PFSK-1 (cell line): ENCODE measurements around the gene RAPGEF5.

Experiments used
- FOXP2 ChIP-seq: optimal IDR thresholded peaks from 2 replicates; pipeline ENCODE3; 2011; ENCODE audit warnings: borderline replicate concordance, control low read depth, inconsistent platforms; ENCODE audit not compliant: insufficient read depth; ENCODE audit errors: extremely low read length, extremely low read depth
- POLR2AphosphoS5 ChIP-seq: IDR thresholded peaks from 2 replicates; pipeline ENCODE4 v1.6.1; 2012; ENCODE audit warnings: low read depth, mild to moderate bottlenecking, control low read depth, low read length, moderate library complexity
- REST ChIP-seq, 2 experiments: IDR thresholded peaks; 2 replicates each; pipeline versions ENCODE4 v1.6.1 to v1.8.0; 2011 to 2012; ENCODE audit warnings: low read depth in 2 of 2, low read length in 2 of 2, control low read depth in 1 of 2, inconsistent platforms in 1 of 2, mild to moderate bottlenecking in 1 of 2, moderate library complexity in 1 of 2; ENCODE audit not compliant: insufficient read depth in 1 of 2
- SIN3A ChIP-seq: IDR thresholded peaks from 2 replicates; pipeline ENCODE4 v1.6.1; 2012; ENCODE audit warnings: mild to moderate bottlenecking, low read length, moderate library complexity, borderline replicate concordance; ENCODE audit not compliant: insufficient read depth
- TAF1 ChIP-seq: IDR thresholded peaks from 2 replicates; pipeline ENCODE4 v1.6.1; 2012; ENCODE audit warnings: low read length, control low read depth, borderline replicate concordance; ENCODE audit not compliant: insufficient read depth

The RAPGEF5 gene

DNA sequence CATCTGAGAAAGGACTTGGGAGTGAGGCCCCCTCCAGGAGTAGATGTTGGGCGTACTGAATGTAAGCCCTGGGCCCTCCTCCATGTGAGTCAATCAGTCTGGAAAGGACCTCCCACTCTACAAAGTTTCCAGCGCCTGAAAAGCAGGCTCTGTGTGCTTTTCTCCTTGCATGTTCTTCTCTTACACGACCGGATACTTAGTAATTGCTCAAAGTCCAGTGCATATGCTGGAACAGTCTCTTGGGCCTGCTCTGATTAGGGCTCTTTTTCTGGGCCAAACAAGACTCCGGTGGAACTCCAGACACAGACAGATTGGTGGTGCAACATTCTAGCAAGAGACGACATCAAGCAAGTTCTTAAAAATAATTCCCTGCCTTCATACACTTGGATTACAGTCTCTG lies 38.3 kb upstream of the RAPGEF5 start:
- TF ChIP-seq POLR2AphosphoS5 (no peak), REST (IDR thresholded peaks at IDR 0.05; ENCODE audit: insufficient read depth in 1 of 2, low read depth in 2 of 2, low read length in 2 of 2) (no peak), TAF1 (no peak), SIN3A (no peak), FOXP2 (no peak)

DNA sequence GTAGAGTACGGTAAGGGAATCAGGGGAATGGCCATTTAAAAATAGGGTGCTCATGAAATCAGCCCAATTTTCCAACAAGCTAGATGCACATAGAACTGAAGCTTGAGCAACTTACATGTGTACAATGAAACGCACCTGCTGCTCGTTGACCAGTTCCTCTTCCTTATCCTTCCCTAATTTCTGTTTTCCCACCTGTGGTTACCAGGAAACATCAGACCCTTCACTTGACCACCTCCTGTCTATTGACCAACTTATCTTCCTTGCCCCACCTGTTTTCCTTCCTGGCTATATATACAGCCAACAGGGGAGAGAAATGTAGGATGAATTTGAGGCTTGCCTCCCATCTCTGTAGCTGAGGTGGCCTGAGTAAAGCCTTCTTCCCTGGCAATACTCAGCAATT lies 37.8 kb upstream of the RAPGEF5 start:
- TF ChIP-seq POLR2AphosphoS5 (no peak), REST (IDR thresholded peaks at IDR 0.05; ENCODE audit: insufficient read depth in 1 of 2, low read depth in 2 of 2, low read length in 2 of 2) (no peak), FOXP2 (no peak), TAF1 (no peak), SIN3A (no peak)

DNA sequence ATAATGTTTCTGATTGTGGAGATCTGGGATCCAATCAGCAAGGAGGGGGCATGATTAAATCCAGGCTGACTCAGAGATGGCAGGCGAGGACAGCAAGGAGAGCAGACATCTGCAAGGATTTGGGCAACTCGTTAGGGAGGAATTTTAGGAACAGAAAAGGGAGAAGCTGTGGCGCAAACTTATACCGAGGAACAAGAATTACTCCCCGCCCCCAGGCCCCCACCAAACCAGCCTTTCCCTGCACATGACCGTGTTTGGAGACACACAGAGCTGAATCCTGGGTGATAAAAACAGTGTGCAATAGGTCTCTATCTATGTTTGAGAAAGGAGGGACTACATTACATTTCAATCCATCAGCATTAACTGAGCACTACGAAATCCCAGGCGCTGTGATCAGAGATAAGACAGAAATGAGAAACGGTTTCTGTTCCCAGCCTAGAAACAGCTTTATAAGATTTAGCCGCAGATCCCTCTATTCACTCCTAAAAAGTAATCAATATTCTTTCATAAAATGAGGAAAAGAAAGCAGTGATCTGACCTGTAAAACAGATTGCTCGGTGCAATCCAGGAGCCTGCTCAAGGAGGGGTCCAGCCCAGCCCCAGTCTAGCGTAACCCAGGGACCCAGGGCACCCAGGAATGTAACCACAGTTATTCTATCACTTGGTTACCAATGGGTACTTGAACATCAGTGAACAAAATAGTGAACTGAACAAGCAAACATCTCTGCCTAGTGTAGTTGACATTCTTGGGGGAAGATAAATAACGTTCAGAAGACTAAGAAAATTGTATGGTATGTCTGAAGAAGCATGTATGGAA lies 37.2 kb upstream of the RAPGEF5 start:
- TF ChIP-seq REST (IDR thresholded peaks at IDR 0.05; ENCODE audit: insufficient read depth in 1 of 2, low read depth in 2 of 2, low read length in 2 of 2): no peak
- no peak for TF ChIP-seq POLR2AphosphoS5
- no peak for TF ChIP-seq SIN3A
- no peak for TF ChIP-seq FOXP2
- TF ChIP-seq TAF1: no peak

GRCh38 chr7:22390516-22390915 lies 33.6 kb upstream of the RAPGEF5 start:
- TF ChIP-seq POLR2AphosphoS5: no peak
- TF ChIP-seq SIN3A: no peak
- no peak for TF ChIP-seq FOXP2
- no peak for TF ChIP-seq TAF1
- no peak for TF ChIP-seq REST (IDR thresholded peaks at IDR 0.05; ENCODE audit: insufficient read depth in 1 of 2, low read depth in 2 of 2, low read length in 2 of 2)

DNA sequence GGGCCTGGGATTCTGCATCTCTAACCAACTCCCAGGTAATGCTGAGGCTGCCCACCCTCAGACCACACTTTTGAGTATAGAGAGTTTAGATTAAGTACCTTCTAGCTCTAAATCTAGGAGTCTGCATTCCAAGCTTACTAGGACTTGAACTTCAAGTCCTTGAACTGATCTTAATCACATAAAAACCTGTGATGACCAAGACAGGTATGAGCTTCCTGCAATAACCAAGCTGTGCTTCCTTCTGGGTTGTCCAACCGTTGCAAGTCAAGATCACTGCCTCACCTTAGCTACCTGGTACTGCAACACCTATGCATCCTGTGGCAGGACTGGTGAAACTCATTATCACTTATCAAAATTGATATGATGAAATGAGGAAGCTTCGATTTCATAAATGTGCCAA lies 32.9 kb upstream of the RAPGEF5 start:
- TF ChIP-seq FOXP2 (no peak), TAF1 (no peak), POLR2AphosphoS5 (no peak), REST (IDR thresholded peaks at IDR 0.05; ENCODE audit: insufficient read depth in 1 of 2, low read depth in 2 of 2, low read length in 2 of 2) (no peak), SIN3A (no peak)
